DMS53 (cell line): Measurements from ENCODE around the gene RHOF.
A peak's percentile ranks its signal among the peaks of the same experiment; 100 is the strongest.

Source experiments
- DNase-seq: peaks from one replicate; lab custom pipeline; 2025; lab: John Stamatoyannopoulos, UW

Gene RHOF

GRCh38 chr12:121804417-121805111 is 11.1 kb upstream of the RHOF start:
- DNase-seq: peak; percentile 71

- DNase-seq: peak; percentile 77
Measured at GRCh38 chr12:121803861-121804416, 10.5 kb upstream of the RHOF start, which contains the start of gene SETD1B. Gene SETD1B (plus strand): TSS chr12:121804009. CDS start chr12:121804738, 729 bp downstream.

- DNase-seq: peak; percentile 95
Measured at GRCh38 chr12:121802843-121803698, 9.6 kb upstream of the RHOF start.

GRCh38 chr12:121802485-121802842 is 9.0 kb upstream of the RHOF start:
- DNase-seq: no peak

- DNase-seq: peak; percentile 90
Measured at GRCh38 chr12:121801595-121802484, 8.4 kb upstream of the RHOF start.

GRCh38 chr12:121800694-121801594 is 7.5 kb upstream of the RHOF start:
- DNase-seq: peak; percentile 90

GRCh38 chr12:121799842-121800693 is 6.6 kb upstream of the RHOF start:
- DNase-seq: peak; percentile 95

GRCh38 chr12:121799156-121799841 is 5.8 kb upstream of the RHOF start:
- DNase-seq: peak; percentile 89

GRCh38 chr12:121798787-121799155 is 5.3 kb upstream of the RHOF start:
- peak; percentile 64 for DNase-seq

- DNase-seq: peak; percentile 74
Measured at GRCh38 chr12:121797937-121798786, 4.7 kb upstream of the RHOF start.

GRCh38 chr12:121796855-121797751 is 3.6 kb upstream of the RHOF start:
- peak; percentile 97 for DNase-seq

GRCh38 chr12:121795034-121795968 is 1.8 kb upstream of the RHOF start:
- DNase-seq: peak; percentile 88

- DNase-seq: peak; percentile 78
Measured at GRCh38 chr12:121794534-121795033, 1.1 kb upstream of the RHOF start.

- DNase-seq: peak; percentile 95
Measured at GRCh38 chr12:121793838-121794533, 498 bp upstream of the RHOF start.
